K562 (cell line): ENCODE data around the gene WNK2. TPM values are rescaled to one million over a fixed set of nuclear protein-coding genes. Genes with fewer than 3 reads are reported as not detected.

ENCODE experiments used
- ATAC-seq: fragments of 200-7000 bp; cut with Tn5 transposase; 3 replicates; pipeline ENCODE4 v1.9.1; 2020; ENCODE audit warnings: moderate library complexity
- BruUV-seq: library from RNA; stranded (reverse); fragments of 400-500 nt; replicated peaks from 2 replicates; lab custom pipeline; 2021; lab: Mats Ljungman, UMichigan
- CTCF ChIA-PET: fragments of 300-600 bp; formaldehyde crosslinking; extraction: SDS; loops from one replicate; lab custom pipeline; 2021; ENCODE audit warnings: low intra/inter-chr PET ratio; lab: Yijun Ruan, JAX
- POLR2A ChIA-PET: fragments of 300-600, 350-650 bp; sonication (Branson Sonifier 250); formaldehyde crosslinking; extraction: SDS; loops from one replicate; lab custom pipeline; 2021; ENCODE audit warnings: antibody characterized with exemption, inconsistent platforms; lab: Yijun Ruan, JAX
- DNase-seq, 4 experiments: peaks; one replicate each; pipeline versions ENCODE4 v3.0.0 to v3.0.0-alpha.2; 2011 to 2018; ENCODE audit warnings: low spot score in 3 of 4, mixed read lengths in 3 of 4; ENCODE audit errors: extremely low read depth in 1 of 4
- FAIRE-seq: peaks from 2 replicates; lab custom pipeline; 2011; peaks lifted over from hg19 to GRCh38; lab: Jason Lieb, UNC
- H2AFZ ChIP-seq: 2 replicates; pipeline ENCODE4 v1.6.0; 2011; ENCODE audit warnings: low read depth, low read length, control low read depth, inconsistent platforms
- H3K27ac ChIP-seq: fragments of 200-600 bp; 3 replicates; pipeline ENCODE4 v1.8.0; 2011; ENCODE audit warnings: low read depth, mild to moderate bottlenecking, control low read depth, inconsistent platforms, low read length, moderate library complexity, mixed read lengths; ENCODE audit errors: extremely low read depth
- H3K27me3 ChIP-seq, 2 experiments: fragments of 300-600 bp in 1 of 2; 2 replicates in 1 of 2; 3 replicates in 1 of 2; pipeline versions ENCODE4 v1.6.0 to v1.8.0; 2011; ENCODE audit warnings: inconsistent platforms in 2 of 2, low read length in 2 of 2, mild to moderate bottlenecking in 1 of 2, mixed read lengths in 1 of 2, moderate library complexity in 1 of 2; ENCODE audit not compliant: control insufficient read depth in 2 of 2, insufficient read depth in 2 of 2
- H3K36me3 ChIP-seq: fragments of 300-600 bp; 3 replicates; pipeline ENCODE4 v1.8.0; 2011; ENCODE audit warnings: mild to moderate bottlenecking, low read length, inconsistent platforms; ENCODE audit not compliant: control insufficient read depth, insufficient read depth
- H3K4me1 ChIP-seq, 2 experiments: fragments of 200-600 bp in 1 of 2; replicated peaks in 1 of 2; 2 replicates in 1 of 2; 3 replicates in 1 of 2; pipeline versions ENCODE4 v1.5.1 to v1.8.0; 2011; ENCODE audit warnings: inconsistent platforms in 2 of 2, low read length in 2 of 2, mild to moderate bottlenecking in 1 of 2, mixed read lengths in 1 of 2, moderate library complexity in 1 of 2; ENCODE audit not compliant: control insufficient read depth in 2 of 2, insufficient read depth in 2 of 2
- H3K4me2 ChIP-seq: 2 replicates; pipeline ENCODE4 v1.6.1; 2011; ENCODE audit warnings: low read length, control low read depth, inconsistent platforms, mixed read lengths; ENCODE audit not compliant: insufficient read depth
- H3K4me3 ChIP-seq: fragments of 200-600 bp; sonication (generic), shearing (Covaris generic); 2 replicates; pipeline ENCODE4 v1.5.1; 2016; ENCODE audit warnings: control low read depth, inconsistent platforms
- H3K79me2 ChIP-seq: fragments of 200-600 bp; 3 replicates; pipeline ENCODE4 v1.8.0; 2011; ENCODE audit warnings: low read length, inconsistent platforms; ENCODE audit not compliant: control insufficient read depth, insufficient read depth
- H3K9ac ChIP-seq, 2 experiments: 2 replicates each; pipeline versions ENCODE4 v1.6.0 to v1.6.1; 2011; ENCODE audit warnings: low read depth in 2 of 2, low read length in 2 of 2, control low read depth in 1 of 2, inconsistent platforms in 1 of 2, mild to moderate bottlenecking in 1 of 2, mixed read lengths in 1 of 2; ENCODE audit not compliant: insufficient read depth in 1 of 2
- H3K9me1 ChIP-seq: one replicate; pipeline ENCODE4 v1.6.0; 2011; ENCODE audit warnings: inconsistent platforms, mild to moderate bottlenecking, low read length, moderate library complexity; ENCODE audit not compliant: control insufficient read depth, insufficient read depth
- H3K9me3 ChIP-seq: replicated peaks from 2 replicates; pipeline ENCODE4 v1.5.1; 2011; ENCODE audit warnings: low read depth, low read length, inconsistent platforms; ENCODE audit not compliant: control insufficient read depth, insufficient read depth
- H4K20me1 ChIP-seq: replicated peaks from 2 replicates; pipeline ENCODE4 v1.6.1; 2011; ENCODE audit warnings: low read length, inconsistent platforms, mixed read lengths; ENCODE audit not compliant: control insufficient read depth, insufficient read depth
- BMI1 ChIP-seq: fragments of 150-350 bp; IDR thresholded peaks from 2 replicates; pipeline ENCODE4 v1.6.1; 2014; ENCODE audit warnings: low read length
- FOSL1 ChIP-seq: fragments of 200-800 bp; sonication (Bioruptor generic); conservative IDR thresholded peaks from 2 replicates; pipeline ENCODE4 v1.6.1; 2016; ENCODE audit warnings: missing genetic modification characterization, missing compliant biosample characterization
- FOXP1 ChIP-seq: sonication (generic); formaldehyde crosslinking; IDR thresholded peaks from 2 replicates; pipeline ENCODE4 v1.8.0; 2022; ENCODE audit warnings: mild to moderate bottlenecking, missing genetic modification reagents
- GTF2E2 ChIP-seq: fragments of 200-800 bp; sonication (Bioruptor generic); IDR thresholded peaks from 2 replicates; pipeline ENCODE4 v1.6.1; 2016; ENCODE audit warnings: missing genetic modification characterization, missing compliant biosample characterization
- PBX2 ChIP-seq, 2 experiments: IDR thresholded peaks in 1 of 2; conservative IDR thresholded peaks in 1 of 2; 2 replicates each; pipeline ENCODE4 v1.6.1; 2016; ENCODE audit warnings: low read depth in 2 of 2, mild to moderate bottlenecking in 1 of 2, missing compliant biosample characterization in 1 of 2, missing genetic modification characterization in 1 of 2, moderate library complexity in 1 of 2
- PCBP1 ChIP-seq: fragments of 200-400 bp; formaldehyde crosslinking; IDR thresholded peaks from 2 replicates; pipeline ENCODE4 v1.6.1; 2018; ENCODE audit warnings: mild to moderate bottlenecking, low read depth, low read length; ENCODE audit not compliant: poor library complexity, severe bottlenecking
- PYGO2 ChIP-seq: fragments of 450-650 bp; IDR thresholded peaks from 2 replicates; pipeline ENCODE4 v1.6.1; 2016; ENCODE audit warnings: mild to moderate bottlenecking, missing genetic modification characterization, moderate library complexity, missing compliant biosample characterization
- RBBP5 ChIP-seq: fragments of 200-600 bp; sonication (generic); IDR thresholded peaks from 2 replicates; pipeline ENCODE4 v1.6.1; 2012; ENCODE audit warnings: borderline replicate concordance, mild to moderate bottlenecking, low read length, control low read depth, inconsistent platforms; ENCODE audit not compliant: insufficient read depth, poor library complexity, severe bottlenecking
- STAG1 ChIP-seq: sonication (generic); formaldehyde crosslinking; IDR thresholded peaks from 2 replicates; pipeline ENCODE4 v1.5.0; 2020; ENCODE audit warnings: missing genetic modification reagents, borderline replicate concordance
- U2AF1 ChIP-seq: fragments of 200-400 bp; formaldehyde crosslinking; optimal IDR thresholded peaks from 2 replicates; pipeline ENCODE3; 2017; ENCODE audit warnings: mild to moderate bottlenecking, low read depth, low read length, moderate library complexity
- ZNF77 ChIP-seq: fragments of 250-450 bp; sonication (Bioruptor Pico); IDR thresholded peaks from 2 replicates; pipeline ENCODE4 v1.5.0; 2020
- ZNF780A ChIP-seq: fragments of 250-450 bp; sonication (Bioruptor Pico); IDR thresholded peaks from 2 replicates; pipeline ENCODE4 v1.5.0; 2021; ENCODE audit warnings: mild to moderate bottlenecking
- WGBS: fragments of 100-300 bp; shearing (Covaris generic); methylation state at CpG from one replicate; pipeline ENCODE4 v1.1.6; 2016; ENCODE audit warnings: low coverage, mixed read lengths; ENCODE audit not compliant: insufficient coverage; ENCODE audit errors: missing lambda C conversion rate; 5-methylcytosine and 5-hydroxymethylcytosine counted together
- in situ Hi-C: fragments of 300-500 bp; cut with MboI; formaldehyde crosslinking; loops from 4 replicates; pipeline ENCODE4 v1.15.0; 2018; ENCODE audit warnings: inconsistent platforms, mixed read lengths
- intact Hi-C: fragments of 100-400 bp; cut with micrococcal nuclease; formaldehyde crosslinking; loops from 2 replicates; pipeline ENCODE4 v1.14.2; 2022
- polyA plus RNA-seq, 8 experiments: library from polyadenylated mRNA; depleted of rRNA in 4 of 8; stranded (reverse) in 5 of 8; unstranded in 3 of 8; fragments of >200 nt; fragmentation: Nextera tagmentation in 2 of 8; fragmentation: Illumina TruSeq in 1 of 8; extraction: Ambion mirVana in 2 of 8; extraction: Trizol in 1 of 8; gene quantifications; 2 replicates each; pipeline versions ENCODE4 v1.2.1 to v1.2.3, GENCODE V29; 2011 to 2014; ENCODE audit warnings: inconsistent platforms in 1 of 8, missing spikeins in 1 of 8
- total RNA-seq, 7 experiments: library from RNA; depleted of rRNA in 6 of 7; stranded (reverse); fragments of >200 nt in 6 of 7; fragmentation: Illumina TruSeq in 2 of 7; extraction: Trizol in 2 of 7; gene quantifications; 2 replicates each; pipeline versions ENCODE4 v1.2.1 to v1.2.3, GENCODE V29; 2011 to 2021; ENCODE audit warnings: low replicate concordance in 1 of 7

Gene WNK2
- total and polyA plus RNA-seq, 9 of the 15 experiments (the other 6 are each of a cell fraction or from before 2014, with no cell fraction given): 0.36 to 3.3 (median 0.64) TPM; not detected in 2

GRCh38 chr9:93308158-93308602 lies 124.2 kb downstream of the WNK2 start:
- POLR2A ChIA-PET: interaction anchor here (1.3 kb wide), 1 partner anchor 10 kb away, joined by 3 read pairs; no protein-coding TSS in a partner anchor
- no peak overlapping the region for H3K9ac ChIP-seq
- TF ChIP-seq PCBP1 (no peak), FOSL1 (tag) (no peak)
- TF ChIP-seq, all 486 proteins: peak for 0
- Histone ChIP-seq H3K36me3 (no peaks in the 10 kb centered on the region), H3K4me3 (no peak overlapping the region), H3K9me1 (no peaks in the 10 kb centered on the region), H3K27me3 (peaks cover 32 to 60% of the 10 kb centered on the region in 2 experiments), H3K27ac (no peak overlapping the region), H3K4me1 (peaks cover 0 to 6% of the 10 kb centered on the region in 2 experiments; a peak in 2 of 5 replicates), H4K20me1 (peaks cover 13% of the 10 kb centered on the region), H3K9me3 (no peaks in the 10 kb centered on the region), H3K79me2 (no peaks in the 10 kb centered on the region), H3K4me2 (no peak overlapping the region), H2AFZ (no peak overlapping the region)
- CTCF ChIA-PET: interaction anchor here (0.6 kb wide), 1 partner anchor 202 kb away, joined by 6 read pairs; no protein-coding TSS in a partner anchor
- 2% methylated on average over 15 of the region's 22 CpGs for WGBS
- intact Hi-C loops: loop anchor here (5.0 kb wide), 1 partner anchor 51 kb away; no protein-coding TSS in a partner anchor
- in situ Hi-C loops: loop anchor here (10.0 to 25.0 kb wide), 2 partner anchors 203 to 296 kb away; no protein-coding TSS in a partner anchor
- DNase-seq: no peak
- no TSS peak for BruUV-seq
- ATAC-seq: no peak
- no peak for FAIRE-seq

GRCh38 chr9:93308676-93309075 lies 124.7 kb downstream of the WNK2 start:
- ChIA-PET CTCF (interaction anchor here (0.6 kb wide), 1 partner anchor 202 kb away, joined by 6 read pairs; no protein-coding TSS in a partner anchor), POLR2A (interaction anchor here (1.3 kb wide), 1 partner anchor 10 kb away, joined by 3 read pairs; no protein-coding TSS in a partner anchor)
- intact Hi-C loops (loop anchor here (5.0 kb wide), 1 partner anchor 51 kb away; no protein-coding TSS in a partner anchor), in situ Hi-C loops (loop anchor here (10.0 to 25.0 kb wide), 2 partner anchors 204 to 296 kb away; no protein-coding TSS in a partner anchor)
- Histone ChIP-seq H3K4me2 (no peak overlapping the region), H2AFZ (no peak overlapping the region), H3K79me2 (no peaks in the 10 kb centered on the region), H3K9ac (no peak overlapping the region), H3K27ac (no peak overlapping the region), H3K36me3 (no peaks in the 10 kb centered on the region), H3K4me3 (no peak overlapping the region), H3K4me1 (peaks cover 0 to 6% of the 10 kb centered on the region in 2 experiments; a peak in 2 of 5 replicates), H3K9me1 (no peaks in the 10 kb centered on the region), H3K9me3 (no peaks in the 10 kb centered on the region), H3K27me3 (peaks cover 32 to 55% of the 10 kb centered on the region in 2 experiments), H4K20me1 (peaks cover 13% of the 10 kb centered on the region)
- FAIRE-seq (no peak), ATAC-seq (no peak), DNase-seq (no peak)
- 1% methylated on average over 7 of the region's 7 CpGs for WGBS
- no TSS peak for BruUV-seq
- no peak for TF ChIP-seq FOXP1 (CRISPR knock-in tag)
- no peak for TF ChIP-seq STAG1 (CRISPR knock-in tag)
- no peak for TF ChIP-seq PBX2 (CRISPR knock-in tag; IDR thresholded peaks at IDR 0.05; ENCODE audit: low read depth)
- no peak for TF ChIP-seq PBX2 (tag; conservative IDR thresholded peaks at IDR 0.05; ENCODE audit: low read depth)
- no peak for TF ChIP-seq ZNF780A (CRISPR knock-in tag)
- no peak for TF ChIP-seq BMI1
- TF ChIP-seq GTF2E2 (tag): no peak
- no peak for TF ChIP-seq U2AF1
- no peak for TF ChIP-seq PYGO2
- TF ChIP-seq ZNF77 (CRISPR knock-in tag): no peak
- TF ChIP-seq RBBP5: no peak
